ENCODE results near the gene SAMD7. TPM values are rescaled to one million over a fixed set of nuclear protein-coding genes. Genes with fewer than 3 reads are reported as not detected.

SAMD7 gene
- total RNA-seq, 1 experiment from 2014 or later, result not detected

GRCh38 chr3:169907944-169908343 is 3.4 kb upstream of the SAMD7 start:
- DNase-seq (ENCODE audit: low spot score) (no peak), ATAC-seq (no peak)
- Mint-ChIP-seq H3K27ac (no peak overlapping the region), H3K36me3 (peaks cover 10% of the 10 kb centered on the region), H3K4me1 (peaks cover 6% of the 10 kb centered on the region), H3K27me3 (ENCODE audit: low read depth) (no peaks in the 10 kb centered on the region), H3K4me3 (no peak overlapping the region), H3K9me3 (peaks cover 19% of the 10 kb centered on the region)
- CTCF ChIA-PET, result no interaction called here
- TF ChIP-seq USF1 (CRISPR knock-in tag; IDR thresholded peaks at IDR 0.05), result no peak
- no peak for TF ChIP-seq GABPB1 (CRISPR knock-in tag; IDR thresholded peaks at IDR 0.05)
- no peak for TF ChIP-seq PRDM15 (CRISPR knock-in tag; IDR thresholded peaks at IDR 0.05)
- no peak for TF ChIP-seq SOX15 (CRISPR knock-in tag; IDR thresholded peaks at IDR 0.05)
- POLR2A ChIA-PET, result no interaction called here

- Mint-ChIP-seq H3K27ac (no peak overlapping the region), H3K9me3 (peaks cover 3% of the 10 kb centered on the region; the same call in 1 of the 2 replicates), H3K27me3 (ENCODE audit: low read depth) (no peaks in the 10 kb centered on the region), H3K4me1 (no peaks in the 10 kb centered on the region), H3K4me3 (no peak overlapping the region), H3K36me3 (no peaks in the 10 kb centered on the region)
- ChIA-PET POLR2A (no interaction called here), CTCF (no interaction called here)
- TF ChIP-seq ZNF138 (CRISPR knock-in tag; conservative IDR thresholded peaks at IDR 0.05) (no peak), MXD4 (CRISPR knock-in tag; IDR thresholded peaks at IDR 0.05; ENCODE audit: borderline replicate concordance) (no peak), ATF3 (CRISPR knock-in tag; conservative IDR thresholded peaks at IDR 0.05) (no peak), CREM (CRISPR knock-in tag; IDR thresholded peaks at IDR 0.05) (no peak)
- DNase-seq (ENCODE audit: low spot score) (no peak), ATAC-seq (no peak)
These were observed 2.0 kb downstream of the SAMD7 start for GRCh38 chr3:169913323-169913722.

GRCh38 chr3:169914321-169914720 is 2.9 kb downstream of the SAMD7 start:
- Mint-ChIP-seq H3K9me3 (peaks cover 3% of the 10 kb centered on the region; the same call in 1 of the 2 replicates), H3K36me3 (no peaks in the 10 kb centered on the region), H3K4me3 (no peak overlapping the region), H3K27ac (no peak overlapping the region), H3K4me1 (no peaks in the 10 kb centered on the region), H3K27me3 (ENCODE audit: low read depth) (no peaks in the 10 kb centered on the region)
- TF ChIP-seq ESRRA (CRISPR knock-in tag; IDR thresholded peaks at IDR 0.05; ENCODE audit: borderline replicate concordance) (no peak), ZNF512 (CRISPR knock-in tag; IDR thresholded peaks at IDR 0.05; ENCODE audit: borderline replicate concordance) (no peak), JAZF1 (CRISPR knock-in tag; IDR thresholded peaks at IDR 0.05) (no peak), CBFB (CRISPR knock-in tag; IDR thresholded peaks at IDR 0.05; ENCODE audit: low read depth) (no peak), GTF2I (CRISPR knock-in tag; conservative IDR thresholded peaks at IDR 0.05) (no peak), TEAD4 (CRISPR knock-in tag; IDR thresholded peaks at IDR 0.05) (no peak), NR3C1 (CRISPR knock-in tag; conservative IDR thresholded peaks at IDR 0.05; ENCODE audit: low read depth) (no peak), TEAD1 (CRISPR knock-in tag; IDR thresholded peaks at IDR 0.05) (no peak), EMX1 (CRISPR knock-in tag; IDR thresholded peaks at IDR 0.05) (no peak), AR (CRISPR knock-in tag; IDR thresholded peaks at IDR 0.05) (no peak), ZNF423 (CRISPR knock-in tag; IDR thresholded peaks at IDR 0.05) (no peak), ZNF219 (CRISPR knock-in tag; IDR thresholded peaks at IDR 0.05; ENCODE audit: borderline replicate concordance) (no peak), ETV6 (CRISPR knock-in tag; IDR thresholded peaks at IDR 0.05) (no peak), ZNF232 (CRISPR knock-in tag; IDR thresholded peaks at IDR 0.05) (no peak), ZNF416 (CRISPR knock-in tag; IDR thresholded peaks at IDR 0.05) (no peak)
- POLR2A ChIA-PET, result no interaction called here
- CTCF ChIA-PET, result no interaction called here
- ATAC-seq, result no peak
- no peak for DNase-seq (ENCODE audit: low spot score)

Measured in WTC11 (cell line).